ENCODE results near the gene ADAMTS2. TPM values are rescaled to one million over a fixed set of nuclear protein-coding genes. Genes with fewer than 3 reads are reported as not detected.

The ADAMTS2 gene
- total and polyA plus RNA-seq, 8 donors, result 1.8 to 41.5 (median 11.6) TPM

DNA sequence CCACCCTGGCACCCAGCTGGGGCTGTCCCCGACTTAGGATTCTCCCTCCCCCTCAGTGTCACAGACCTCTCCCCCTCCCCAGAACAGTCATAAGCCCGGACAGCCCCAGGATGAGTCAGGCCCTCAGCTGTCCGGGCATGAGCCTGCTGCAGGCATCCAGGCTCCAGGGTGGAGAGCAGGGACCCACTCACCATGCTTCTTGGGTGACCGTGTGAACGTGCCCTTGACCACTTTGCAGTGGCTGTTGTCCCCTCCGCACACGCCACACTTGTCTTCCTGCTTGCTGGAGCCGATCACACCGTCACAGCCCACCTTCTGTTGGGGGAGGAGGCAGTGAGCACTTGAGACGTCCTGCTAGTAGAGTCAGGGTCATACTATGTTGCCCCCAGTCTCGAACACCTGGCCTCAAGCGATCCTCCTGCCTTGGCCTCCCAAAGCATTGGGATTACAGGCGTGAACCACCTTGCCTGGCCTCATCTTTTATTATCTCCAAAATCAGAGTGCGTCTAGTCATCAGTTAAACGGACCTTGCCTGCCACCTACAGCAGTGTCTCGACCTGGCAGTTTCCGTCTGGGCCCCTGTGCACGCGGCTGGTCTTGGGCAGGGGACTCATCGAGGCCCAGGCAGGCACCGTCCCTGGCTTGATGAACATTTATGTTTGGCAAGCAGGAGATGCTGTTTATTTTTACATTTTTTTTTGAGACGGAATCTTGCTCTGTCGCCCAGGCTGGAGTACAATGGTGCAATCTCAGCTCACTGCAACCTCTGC lies 212.5 kb downstream of the ADAMTS2 start:
- Histone ChIP-seq H3K4me1 (no peaks in the 10 kb centered on the region), H3K36me3 (peaks cover 0 to 52% (median 33%) of the 10 kb centered on the region in 4 donors), H3K9me3 (peaks cover 0 to under 1% (median 0%) of the 10 kb centered on the region in 4 donors), H3K4me3 (no peak overlapping the region), H3K27me3 (no peaks in the 10 kb centered on the region), H3K27ac (no peak overlapping the region)
- TF ChIP-seq POLR2A (IDR thresholded peaks at IDR 0.05) (no peak), EP300 (IDR thresholded peaks at IDR 0.05) (no peak), CTCF (IDR thresholded peaks at IDR 0.05) (no peak), POLR2AphosphoS5 (IDR thresholded peaks at IDR 0.05) (no peak)
- 84 to 86% (median 84%) methylated on average over 18 to 23 of the region's 23 CpGs for WGBS, 5 donors
- intact Hi-C loops (cut with DNase I; ENCODE audit: low total_unique reads), result no loop called here
- no peak for DNase-seq

DNA sequence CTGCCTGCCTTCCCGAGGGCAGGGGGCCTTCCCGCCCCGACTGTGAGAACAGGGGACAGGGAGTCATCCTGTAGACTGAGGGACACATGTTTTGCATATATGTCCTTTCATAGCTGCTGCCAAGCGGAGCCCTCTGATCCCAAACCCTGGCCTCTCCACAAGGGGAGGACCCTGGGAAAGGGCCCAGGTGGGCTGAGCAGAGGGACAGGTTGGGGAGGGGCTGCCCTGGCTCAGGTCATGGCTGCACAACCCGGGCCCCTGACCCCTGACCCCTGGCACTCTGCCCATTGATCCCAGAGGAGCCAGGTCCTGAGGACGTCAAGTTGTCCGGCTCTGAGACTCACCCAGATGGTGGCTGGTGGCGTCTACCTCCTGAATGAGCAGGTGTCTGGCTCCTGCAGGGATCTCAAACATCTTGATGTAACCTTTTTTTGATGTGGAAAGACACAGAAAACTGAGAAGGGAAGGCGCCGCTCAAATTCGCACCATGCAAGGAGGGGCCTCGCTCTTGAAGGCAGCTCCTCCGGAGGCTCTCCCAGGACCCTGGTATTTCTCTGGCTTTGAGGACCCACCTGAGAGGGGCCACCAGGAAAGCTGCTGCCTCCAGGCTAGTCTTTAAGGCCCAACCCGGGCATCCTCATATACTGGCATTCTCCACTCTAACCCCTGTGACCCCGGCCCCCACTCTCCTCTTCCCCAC lies 213.2 kb downstream of the ADAMTS2 start:
- no peak for DNase-seq
- WGBS, 5 donors, result 68 to 78% (median 75%) methylated on average over 12 to 15 of the region's 15 CpGs
- Histone ChIP-seq H3K27me3 (no peaks in the 10 kb centered on the region), H3K9me3 (peaks cover 0 to 8% (median 0%) of the 10 kb centered on the region in 4 donors), H3K27ac (no peak overlapping the region), H3K36me3 (peaks cover 0 to 60% (median 37%) of the 10 kb centered on the region in 4 donors), H3K4me1 (no peaks in the 10 kb centered on the region), H3K4me3 (no peak overlapping the region)
- intact Hi-C loops (cut with DNase I; ENCODE audit: low total_unique reads), result no loop called here
- TF ChIP-seq POLR2A (IDR thresholded peaks at IDR 0.05), result no peak
- no peak for TF ChIP-seq EP300 (IDR thresholded peaks at IDR 0.05)
- no peak for TF ChIP-seq CTCF (IDR thresholded peaks at IDR 0.05)
- no peak for TF ChIP-seq POLR2AphosphoS5 (IDR thresholded peaks at IDR 0.05)

GRCh38 chr5:179131321-179131835 lies 213.9 kb downstream of the ADAMTS2 start:
- Histone ChIP-seq H3K27me3 (no peaks in the 10 kb centered on the region), H3K27ac (no peak overlapping the region), H3K36me3 (peaks cover 0 to 64% (median 40%) of the 10 kb centered on the region in 4 donors), H3K4me3 (no peak overlapping the region), H3K4me1 (no peaks in the 10 kb centered on the region), H3K9me3 (peaks cover 0 to 14% (median 2%) of the 10 kb centered on the region in 4 donors)
- 68 to 78% (median 74%) methylated on average over 10 of the region's 10 CpGs for WGBS, 5 donors
- no peak for TF ChIP-seq CTCF (IDR thresholded peaks at IDR 0.05)
- no peak for TF ChIP-seq POLR2A (IDR thresholded peaks at IDR 0.05)
- no peak for TF ChIP-seq POLR2AphosphoS5 (IDR thresholded peaks at IDR 0.05)
- TF ChIP-seq EP300 (IDR thresholded peaks at IDR 0.05), result no peak
- no peak for DNase-seq
- intact Hi-C loops (cut with DNase I; ENCODE audit: low total_unique reads), result no loop called here

GRCh38 chr5:179130101-179130681 lies 215.1 kb downstream of the ADAMTS2 start:
- DNase-seq, result no peak
- Histone ChIP-seq H3K27ac (no peak overlapping the region), H3K4me1 (no peaks in the 10 kb centered on the region), H3K27me3 (no peaks in the 10 kb centered on the region), H3K4me3 (no peak overlapping the region), H3K9me3 (peaks cover 0 to 23% (median 8%) of the 10 kb centered on the region in 4 donors), H3K36me3 (peaks cover 0 to 61% (median 39%) of the 10 kb centered on the region in 4 donors)
- TF ChIP-seq EP300 (IDR thresholded peaks at IDR 0.05) (no peak), POLR2AphosphoS5 (IDR thresholded peaks at IDR 0.05) (no peak), POLR2A (IDR thresholded peaks at IDR 0.05) (no peak), CTCF (IDR thresholded peaks at IDR 0.05) (no peak)
- intact Hi-C loops (cut with DNase I; ENCODE audit: low total_unique reads), result no loop called here
- 60 to 87% (median 86%) methylated on average over 1 to 14 of the region's 14 CpGs for WGBS, 5 donors
